HG02610 (cell line): ENCODE results near the gene STEAP1B.

Experiments used
- ATAC-seq: cut with Tn5 transposase; IDR thresholded peaks from one replicate; pipeline ENCODE4 v1.9.1; 2021; ENCODE audit warnings: mild to moderate bottlenecking, moderate library complexity; ENCODE audit not compliant: unreplicated experiment

STEAP1B gene

GRCh38 chr7:22375359-22376048, 124.5 kb downstream of the STEAP1B start:
- no peak for ATAC-seq

GRCh38 chr7:22373911-22374310, 126.1 kb downstream of the STEAP1B start:
- no peak for ATAC-seq

DNA sequence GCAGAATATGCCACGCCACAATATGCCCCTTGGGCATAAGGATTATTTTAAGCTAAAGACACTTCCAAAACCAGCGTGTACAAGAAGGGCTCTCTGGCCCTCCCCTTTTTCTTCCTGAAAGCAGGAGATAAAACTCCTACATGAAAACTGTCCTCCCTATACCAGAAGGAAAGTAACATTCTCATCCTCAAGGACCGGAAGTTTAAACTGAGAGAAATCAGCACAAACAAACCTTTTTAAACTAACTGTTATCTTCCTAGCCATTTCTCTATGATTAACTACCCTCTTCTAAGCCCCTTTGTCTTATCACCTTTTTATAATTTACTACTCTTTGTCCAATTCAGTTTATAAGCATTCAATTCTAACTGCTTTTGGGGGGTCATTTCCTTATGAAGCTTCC, 126.6 kb downstream of the STEAP1B start:
- no peak for ATAC-seq

GRCh38 chr7:22372863-22373262, 127.1 kb downstream of the STEAP1B start:
- no peak for ATAC-seq

- no peak for ATAC-seq
These were observed 128.1 kb downstream of the STEAP1B start for GRCh38 chr7:22371878-22372277.
